Measurements from ENCODE around the gene JAML. TPM values are rescaled to one million over a fixed set of nuclear protein-coding genes. Genes with fewer than 3 reads are reported as not detected.

JAML gene
- total RNA-seq, 1 donor from 2014 or later, result 0.19 TPM

DNA sequence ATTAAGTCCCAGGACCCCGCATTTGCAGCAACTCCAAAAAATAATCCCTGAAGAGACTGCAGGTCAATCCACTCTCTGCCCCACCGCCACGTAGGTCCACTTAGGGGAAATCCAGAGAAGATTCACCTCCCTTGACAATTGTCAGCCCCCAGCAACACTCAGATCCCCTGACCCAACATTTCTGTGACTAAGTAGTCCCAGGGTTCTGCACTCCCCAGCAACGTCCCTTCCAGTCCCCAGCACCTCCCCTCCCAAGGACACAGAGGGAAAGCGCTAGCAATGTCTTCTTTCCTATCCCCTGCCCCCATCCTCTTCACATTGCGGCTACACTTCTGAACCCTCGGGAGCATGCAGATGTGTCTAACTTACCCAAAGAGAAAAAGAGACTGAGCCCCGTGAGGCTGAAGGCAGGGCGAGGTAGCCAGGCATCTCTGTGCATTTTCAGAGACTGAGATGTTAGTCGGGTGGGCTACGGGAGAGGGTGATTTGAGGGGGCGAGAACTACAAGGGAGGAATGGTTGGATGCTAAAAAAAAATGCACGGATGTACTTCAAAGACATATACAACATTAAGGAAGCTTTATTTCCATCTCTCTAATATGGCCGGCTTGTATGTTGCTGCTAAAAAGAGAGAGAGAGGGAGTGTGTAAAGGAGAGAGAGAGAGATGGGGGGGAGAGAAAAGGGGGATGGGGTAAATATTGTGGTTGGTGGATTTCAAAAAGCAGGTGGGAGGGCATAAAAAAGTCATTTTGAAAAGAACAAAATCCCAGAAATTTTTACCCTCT is 48.6 kb downstream of the JAML start, which contains the start of gene SCN2B:
Gene SCN2B, minus strand, starts transcription at position 647 of the 785 bp plus-strand sequence. Its CDS starts 208 bp downstream, at position 439.
- TF ChIP-seq, protein P1, sequence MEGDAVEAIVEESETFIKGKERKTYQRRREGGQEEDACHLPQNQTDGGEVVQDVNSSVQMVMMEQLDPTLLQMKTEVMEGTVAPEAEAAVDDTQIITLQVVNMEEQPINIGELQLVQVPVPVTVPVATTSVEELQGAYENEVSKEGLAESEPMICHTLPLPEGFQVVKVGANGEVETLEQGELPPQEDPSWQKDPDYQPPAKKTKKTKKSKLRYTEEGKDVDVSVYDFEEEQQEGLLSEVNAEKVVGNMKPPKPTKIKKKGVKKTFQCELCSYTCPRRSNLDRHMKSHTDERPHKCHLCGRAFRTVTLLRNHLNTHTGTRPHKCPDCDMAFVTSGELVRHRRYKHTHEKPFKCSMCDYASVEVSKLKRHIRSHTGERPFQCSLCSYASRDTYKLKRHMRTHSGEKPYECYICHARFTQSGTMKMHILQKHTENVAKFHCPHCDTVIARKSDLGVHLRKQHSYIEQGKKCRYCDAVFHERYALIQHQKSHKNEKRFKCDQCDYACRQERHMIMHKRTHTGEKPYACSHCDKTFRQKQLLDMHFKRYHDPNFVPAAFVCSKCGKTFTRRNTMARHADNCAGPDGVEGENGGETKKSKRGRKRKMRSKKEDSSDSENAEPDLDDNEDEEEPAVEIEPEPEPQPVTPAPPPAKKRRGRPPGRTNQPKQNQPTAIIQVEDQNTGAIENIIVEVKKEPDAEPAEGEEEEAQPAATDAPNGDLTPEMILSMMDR (conservative IDR thresholded peaks at IDR 0.05), result no peak
- H3K36me3 Mint-ChIP-seq, result no peaks in the 10 kb centered on the region
- peaks cover 29% of the 10 kb centered on the region for H3K4me1 Mint-ChIP-seq (ENCODE audit: unreplicated experiment)
- DNase-seq (ENCODE audit: extremely low spot score, unreplicated experiment), result no peak
- H3K27ac Mint-ChIP-seq, result peak within 1 kb of the TSS; percentile 47
- H3K4me3 Mint-ChIP-seq, result peak within 1 kb of the TSS; percentile 87
- H3K9me3 Mint-ChIP-seq, result no peaks in the 10 kb centered on the region
- peaks cover 48% of the 10 kb centered on the region for H3K27me3 Mint-ChIP-seq

DNA sequence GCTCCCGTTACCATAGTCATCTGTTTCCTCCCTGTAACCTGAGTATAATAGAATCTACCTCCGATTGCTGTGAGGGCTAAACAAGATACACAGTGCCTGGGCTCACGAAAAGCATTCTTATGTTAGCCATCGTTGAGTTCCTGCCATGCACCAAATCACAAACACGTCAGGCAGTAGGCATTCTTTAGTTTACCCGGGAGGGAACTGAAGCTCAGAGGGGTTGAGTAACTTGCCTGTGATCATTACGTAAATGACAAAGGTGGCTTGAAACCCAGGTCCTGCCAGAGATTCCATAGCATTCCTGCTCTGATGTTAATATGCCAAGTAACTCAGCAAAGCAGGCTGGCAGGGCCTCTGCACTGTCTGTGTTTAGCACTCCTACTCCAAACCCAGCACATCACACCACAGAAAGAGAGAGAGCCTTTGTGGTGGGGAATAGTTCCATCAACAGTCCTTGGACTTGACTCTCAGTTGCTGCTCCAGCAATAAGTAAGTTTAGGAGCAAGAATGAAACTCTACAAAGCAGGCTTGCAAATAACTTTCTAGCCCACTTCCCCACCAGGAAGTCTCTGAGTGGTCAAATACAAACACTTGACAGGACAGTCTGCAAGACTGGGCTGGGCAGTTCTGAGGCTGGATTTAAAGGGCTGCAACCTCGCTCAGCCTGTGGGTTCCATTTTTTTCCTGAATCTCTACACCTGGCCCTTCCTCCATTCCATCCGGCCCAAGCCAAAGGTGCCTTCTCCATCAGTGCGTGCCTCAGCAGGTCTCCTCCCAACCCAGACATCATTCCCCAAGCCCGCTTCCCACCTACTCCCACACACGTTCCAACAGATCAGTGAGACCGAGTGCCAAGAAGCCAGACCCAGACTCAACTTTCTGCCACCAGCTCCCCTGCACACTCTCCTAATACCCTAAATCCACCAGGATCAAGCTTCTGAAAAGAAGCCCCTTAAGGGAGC is 49.5 kb downstream of the JAML start:
- no peaks in the 10 kb centered on the region for H3K36me3 Mint-ChIP-seq
- peaks cover 57% of the 10 kb centered on the region for H3K27me3 Mint-ChIP-seq
- H3K27ac Mint-ChIP-seq, result peak overlapping the region; percentile 47

DNA sequence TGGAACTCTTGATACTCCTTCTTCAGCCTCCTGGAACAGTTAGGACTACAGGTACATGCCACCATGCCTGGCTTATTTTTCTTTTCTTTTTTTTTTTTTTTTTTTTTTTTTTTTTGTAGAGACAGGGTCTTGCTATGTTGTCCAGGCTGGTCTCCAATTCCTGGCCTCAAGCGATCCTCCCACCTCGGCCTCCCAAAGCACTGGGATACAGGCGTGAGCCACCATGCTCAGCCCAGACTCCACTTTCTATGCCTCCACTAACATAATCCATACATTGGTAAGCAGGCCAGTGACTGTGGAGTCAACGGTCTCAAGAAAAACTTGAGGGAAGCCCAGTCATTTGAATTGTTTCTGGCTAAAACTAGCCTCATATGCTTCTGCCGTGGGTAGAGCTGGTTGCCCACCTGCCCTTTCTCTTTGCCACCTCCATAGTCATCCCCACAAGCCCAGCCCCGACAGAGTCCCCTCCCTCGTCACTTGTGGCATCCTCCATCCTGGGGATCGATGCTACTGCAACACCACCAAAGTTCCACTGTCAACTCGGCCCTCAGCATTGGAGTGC is 50.7 kb downstream of the JAML start:
- Mint-ChIP-seq H3K4me3 (peak overlapping the region; percentile 87), H3K4me1 (ENCODE audit: unreplicated experiment) (peaks cover 23% of the 10 kb centered on the region), H3K27me3 (peaks cover 68% of the 10 kb centered on the region), H3K9me3 (no peaks in the 10 kb centered on the region), H3K36me3 (no peaks in the 10 kb centered on the region), H3K27ac (no peak overlapping the region)
- TF ChIP-seq, protein P1 (conservative IDR thresholded peaks at IDR 0.05), result no peak
- DNase-seq (ENCODE audit: extremely low spot score, unreplicated experiment), result no peak

More for the DNA sequence above, 49.5 kb downstream of the JAML start:
- H3K4me1 Mint-ChIP-seq (ENCODE audit: unreplicated experiment), result peaks cover 24% of the 10 kb centered on the region
- TF ChIP-seq, protein P1 (conservative IDR thresholded peaks at IDR 0.05), result no peak
- no peaks in the 10 kb centered on the region for H3K9me3 Mint-ChIP-seq
- H3K4me3 Mint-ChIP-seq, result peak overlapping the region; percentile 87
- no peak for DNase-seq (ENCODE audit: extremely low spot score, unreplicated experiment)

DNA sequence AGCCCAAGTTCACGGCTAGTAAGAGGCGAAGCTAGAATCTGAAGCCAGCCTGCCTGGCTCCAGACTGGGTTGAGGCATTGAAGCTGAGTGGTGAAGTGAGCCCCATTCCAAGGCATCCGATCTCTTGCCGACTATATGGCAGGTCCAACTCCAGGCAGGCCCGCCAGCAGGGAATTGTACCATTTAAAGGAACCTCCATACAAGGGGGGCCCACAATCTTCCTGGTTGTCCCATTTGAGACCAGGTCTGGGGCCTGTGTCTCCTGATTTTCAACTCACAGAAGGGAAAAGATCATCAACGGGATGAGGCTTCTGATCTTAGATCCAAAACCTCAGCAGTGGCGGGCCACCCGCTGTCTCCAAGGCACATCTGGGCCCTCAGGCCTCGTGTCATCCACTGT is 52.5 kb downstream of the JAML start:
- H3K27me3 Mint-ChIP-seq, result peaks cover 85% of the 10 kb centered on the region
- H3K4me3 Mint-ChIP-seq, result no peak overlapping the region
- H3K36me3 Mint-ChIP-seq, result no peaks in the 10 kb centered on the region
- peaks cover 23% of the 10 kb centered on the region for H3K4me1 Mint-ChIP-seq (ENCODE audit: unreplicated experiment)
- H3K9me3 Mint-ChIP-seq, result no peaks in the 10 kb centered on the region
- DNase-seq (ENCODE audit: extremely low spot score, unreplicated experiment), result no peak
- H3K27ac Mint-ChIP-seq, result no peak overlapping the region
- TF ChIP-seq, protein P1 (conservative IDR thresholded peaks at IDR 0.05), result no peak

DNA sequence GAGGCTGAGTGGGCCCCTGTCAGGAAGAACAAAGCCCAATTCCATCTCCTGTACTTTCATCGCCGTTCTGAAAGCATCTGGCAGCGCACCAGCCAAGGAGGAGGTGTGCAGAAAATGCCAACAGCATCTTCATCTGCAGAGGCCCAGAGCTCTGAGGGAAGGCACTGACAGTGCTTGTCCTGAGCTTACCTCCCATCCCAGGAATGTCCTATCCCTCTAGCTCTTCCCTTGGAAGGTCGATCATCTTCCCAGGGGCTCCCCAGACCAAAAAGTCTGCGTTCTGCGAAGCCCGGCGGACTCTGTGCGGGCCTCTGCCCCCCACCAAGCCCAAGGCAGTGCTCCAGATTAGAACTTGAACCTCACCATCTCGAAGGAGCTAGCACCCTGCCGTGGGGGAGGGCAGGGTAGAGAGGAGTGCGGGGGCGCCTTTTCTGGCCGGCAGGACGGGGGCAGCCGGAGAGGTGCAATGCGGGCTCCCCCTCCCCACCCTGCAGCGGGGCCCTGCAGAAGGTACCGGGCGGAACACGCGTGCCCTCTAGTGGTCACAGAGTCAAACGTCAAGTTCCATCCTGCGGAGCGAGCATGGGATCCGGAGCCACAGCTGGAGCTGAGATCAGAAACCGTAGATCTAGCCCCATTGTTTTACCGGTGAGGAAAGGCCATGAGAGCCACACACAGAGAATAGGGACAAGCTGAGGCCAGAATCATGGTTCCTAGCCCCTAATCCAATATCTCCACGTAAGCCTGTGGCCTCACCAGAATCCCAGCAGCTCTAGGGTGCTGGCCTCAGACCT is 53.3 kb downstream of the JAML start:
- Mint-ChIP-seq H3K9me3 (no peaks in the 10 kb centered on the region), H3K36me3 (no peaks in the 10 kb centered on the region), H3K4me1 (ENCODE audit: unreplicated experiment) (peaks cover 23% of the 10 kb centered on the region), H3K4me3 (no peak overlapping the region), H3K27me3 (peaks cover 85% of the 10 kb centered on the region), H3K27ac (no peak overlapping the region)
- DNase-seq (ENCODE audit: extremely low spot score, unreplicated experiment), result peak; percentile 79
- TF ChIP-seq, protein P1 (conservative IDR thresholded peaks at IDR 0.05), result peak; percentile 97
